Adrenal gland (tissue), 5 donors: Measurements from ENCODE around the gene ATF7.

Experiments
- POLR2A ChIP-seq, 2 donors: fragments of 450-650 bp; IDR thresholded peaks; one replicate each; pipeline ENCODE4 v1.6.1; 2017; ENCODE audit warnings: antibody characterized with exemption in 2 of 2, mild to moderate bottlenecking in 2 of 2, moderate library complexity in 1 of 2
- TF ChIP-seq, protein P1 (sequence below), 6 experiments: fragments of 450-650 bp in 4 of 6; fragments of 200-600 bp in 2 of 6; sonication (generic) in 1 of 6; IDR thresholded peaks; 1 replicate in 5 of 6; 2 replicates in 1 of 6; pipeline versions ENCODE4 v1.5.1 to v1.8.0; 2016 to 2021; ENCODE audit warnings: antibody characterized with exemption in 6 of 6, mild to moderate bottlenecking in 2 of 6, moderate library complexity in 1 of 6
- donor health status: DM: no; HTN: no; CAD: no.

DNA sequence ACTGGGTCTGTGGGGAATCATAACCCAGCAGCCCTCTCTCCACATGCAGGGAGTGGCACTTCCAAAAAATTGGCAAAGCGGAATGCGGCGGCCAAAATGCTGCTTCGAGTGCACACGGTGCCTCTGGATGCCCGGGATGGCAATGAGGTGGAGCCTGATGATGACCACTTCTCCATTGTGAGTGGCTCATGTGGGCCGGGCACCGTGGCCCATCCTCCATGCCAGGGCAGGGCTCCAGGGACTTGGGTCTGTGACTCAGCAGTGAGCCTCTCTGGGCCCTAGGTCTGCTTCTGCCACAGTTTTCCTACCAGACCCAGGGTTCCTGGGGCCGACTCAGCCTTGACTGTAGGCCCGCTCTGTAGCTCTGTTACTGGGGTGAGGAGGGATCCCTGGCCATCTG, 121.1 kb downstream of the ATF7 start:
- TF ChIP-seq, protein P1, sequence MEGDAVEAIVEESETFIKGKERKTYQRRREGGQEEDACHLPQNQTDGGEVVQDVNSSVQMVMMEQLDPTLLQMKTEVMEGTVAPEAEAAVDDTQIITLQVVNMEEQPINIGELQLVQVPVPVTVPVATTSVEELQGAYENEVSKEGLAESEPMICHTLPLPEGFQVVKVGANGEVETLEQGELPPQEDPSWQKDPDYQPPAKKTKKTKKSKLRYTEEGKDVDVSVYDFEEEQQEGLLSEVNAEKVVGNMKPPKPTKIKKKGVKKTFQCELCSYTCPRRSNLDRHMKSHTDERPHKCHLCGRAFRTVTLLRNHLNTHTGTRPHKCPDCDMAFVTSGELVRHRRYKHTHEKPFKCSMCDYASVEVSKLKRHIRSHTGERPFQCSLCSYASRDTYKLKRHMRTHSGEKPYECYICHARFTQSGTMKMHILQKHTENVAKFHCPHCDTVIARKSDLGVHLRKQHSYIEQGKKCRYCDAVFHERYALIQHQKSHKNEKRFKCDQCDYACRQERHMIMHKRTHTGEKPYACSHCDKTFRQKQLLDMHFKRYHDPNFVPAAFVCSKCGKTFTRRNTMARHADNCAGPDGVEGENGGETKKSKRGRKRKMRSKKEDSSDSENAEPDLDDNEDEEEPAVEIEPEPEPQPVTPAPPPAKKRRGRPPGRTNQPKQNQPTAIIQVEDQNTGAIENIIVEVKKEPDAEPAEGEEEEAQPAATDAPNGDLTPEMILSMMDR (IDR thresholded peaks at IDR 0.05) = no peak
- peak in 1 of 2 donors; percentile 64 for TF ChIP-seq POLR2A (IDR thresholded peaks at IDR 0.05)
